Pons (tissue), 1 donor: Measurements from ENCODE around the gene RAB7A.
"Not testable (repeated sequence)": the region's sequence is repeated elsewhere in the genome, so short reads cannot be mapped to it uniquely, and the experiment has no call there.

ENCODE experiments used
- DNase-seq: peaks from one replicate; pipeline ENCODE4 v3.0.0-alpha.2; 2016; ENCODE audit warnings: low spot score

RAB7A gene

GRCh38 chr3:128820252-128820839, 94.4 kb downstream of the RAB7A start:
- no peak for DNase-seq

- DNase-seq: no peak
Observed at GRCh38 chr3:128823008-128823407, 97.0 kb downstream of the RAB7A start.

- no peak for DNase-seq
Observed at GRCh38 chr3:128823631-128824030, 97.6 kb downstream of the RAB7A start.

- no peak for DNase-seq
Observed at GRCh38 chr3:128824132-128824850, 98.3 kb downstream of the RAB7A start.

- no peak for DNase-seq
Observed at GRCh38 chr3:128825117-128825725, 99.2 kb downstream of the RAB7A start.

GRCh38 chr3:128829087-128829486, 103.1 kb downstream of the RAB7A start:
- DNase-seq: not testable (repeated sequence)

GRCh38 chr3:128829925-128830625, 104.1 kb downstream of the RAB7A start:
- not testable (repeated sequence) for DNase-seq

- not testable (repeated sequence) for DNase-seq
Observed at GRCh38 chr3:128830762-128831161, 104.8 kb downstream of the RAB7A start.

GRCh38 chr3:128832979-128833378, 107.0 kb downstream of the RAB7A start:
- DNase-seq: not testable (repeated sequence)

GRCh38 chr3:128835096-128835495, 109.1 kb downstream of the RAB7A start:
- DNase-seq: no peak

- DNase-seq: no peak
Observed at GRCh38 chr3:128841926-128842920, 116.2 kb downstream of the RAB7A start.

GRCh38 chr3:128844502-128844901, 118.5 kb downstream of the RAB7A start:
- peak; percentile 51 for DNase-seq

- DNase-seq: no peak
Observed at GRCh38 chr3:128845119-128845777, 119.3 kb downstream of the RAB7A start.

GRCh38 chr3:128845778-128846485, 119.9 kb downstream of the RAB7A start:
- DNase-seq: peak; percentile 58

- DNase-seq: no peak
Observed at GRCh38 chr3:128846486-128846891, 120.5 kb downstream of the RAB7A start.

GRCh38 chr3:128847666-128848370, 121.8 kb downstream of the RAB7A start:
- no peak for DNase-seq

GRCh38 chr3:128848936-128849335, 123.0 kb downstream of the RAB7A start:
- no peak for DNase-seq

GRCh38 chr3:128849911-128850455, 124.0 kb downstream of the RAB7A start:
- DNase-seq: no peak

GRCh38 chr3:128850544-128850943, 124.6 kb downstream of the RAB7A start:
- DNase-seq: no peak
